NOMO-1 treated with DMSO at 0.1 percent for 48 hours (cell line): ENCODE measurements around the gene B3GNT9.
A peak's percentile ranks its signal among the peaks of the same experiment; 100 is the strongest.

ENCODE experiments used
- DNase-seq: peaks from one replicate; lab custom pipeline; 2025; ENCODE audit not compliant: unreplicated experiment; lab: John Stamatoyannopoulos, UW

B3GNT9 gene

GRCh38 chr16:67186550-67186950 lies 35.8 kb upstream of the B3GNT9 start:
- no peak for DNase-seq

DNA sequence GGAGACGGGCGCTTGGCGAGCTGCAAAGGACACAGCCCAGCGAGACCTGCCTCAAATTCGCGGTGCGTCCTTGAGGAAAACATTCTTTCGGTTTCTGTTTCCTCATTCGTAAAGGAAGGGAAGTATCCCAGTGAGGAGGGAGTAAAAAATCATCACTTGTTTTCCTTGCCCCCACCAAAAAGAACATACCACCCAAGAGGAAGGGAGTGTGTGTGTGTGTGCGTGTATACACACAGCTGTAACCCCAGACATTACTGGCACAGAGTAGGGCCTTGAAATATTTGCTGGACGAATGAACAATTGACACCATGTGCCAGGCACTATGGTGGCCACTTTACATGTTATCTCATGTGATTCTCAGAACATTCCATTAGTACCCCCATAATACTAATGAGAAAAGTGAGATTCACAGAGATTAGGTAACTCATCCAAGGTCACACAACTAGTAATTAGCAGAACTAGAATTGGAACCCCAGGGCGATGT lies 34.9 kb upstream of the B3GNT9 start:
- DNase-seq = no peak

DNA sequence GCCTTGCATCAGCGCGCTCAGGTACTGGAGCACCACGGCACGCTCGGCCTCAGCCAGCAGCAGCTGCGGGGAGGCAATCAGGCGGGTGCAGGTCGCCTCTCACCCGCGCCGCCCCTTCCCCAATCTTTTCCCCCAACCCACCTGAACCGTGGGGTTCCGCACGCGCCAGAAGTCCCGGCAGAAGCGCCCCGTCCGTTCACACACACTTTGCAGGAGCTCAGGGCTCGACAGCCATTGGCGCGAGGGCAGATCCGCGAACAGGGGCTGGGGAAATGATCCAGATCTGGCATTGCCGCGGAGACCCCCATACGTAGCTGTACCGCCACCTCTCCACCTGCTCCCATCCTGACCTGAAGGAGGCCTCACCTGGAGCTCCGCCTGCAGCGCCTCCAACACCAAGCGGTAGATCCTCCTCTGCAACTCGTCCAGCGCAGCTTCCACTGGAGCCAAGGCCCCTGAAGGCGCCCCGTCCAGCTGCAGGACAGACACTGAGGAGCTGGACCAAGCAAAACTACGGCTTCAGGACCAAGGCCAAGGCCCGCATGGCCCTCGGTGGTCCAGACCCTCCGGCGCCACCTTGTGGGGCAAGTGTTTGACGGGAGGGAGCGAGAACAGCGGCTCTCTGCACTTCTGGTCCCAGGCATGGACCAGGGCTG lies 34.3 kb upstream of the B3GNT9 start:
- DNase-seq = peak; percentile 78

GRCh38 chr16:67184453-67184994 lies 33.7 kb upstream of the B3GNT9 start:
- no peak for DNase-seq

GRCh38 chr16:67183627-67184452 lies 33.0 kb upstream of the B3GNT9 start, which contains the start of gene MATCAP1:
Gene MATCAP1, minus strand, starts transcription at chr16:67183963. Its CDS starts 3,353 bp downstream, at chr16:67180610.
- DNase-seq = peak; percentile 99

DNA sequence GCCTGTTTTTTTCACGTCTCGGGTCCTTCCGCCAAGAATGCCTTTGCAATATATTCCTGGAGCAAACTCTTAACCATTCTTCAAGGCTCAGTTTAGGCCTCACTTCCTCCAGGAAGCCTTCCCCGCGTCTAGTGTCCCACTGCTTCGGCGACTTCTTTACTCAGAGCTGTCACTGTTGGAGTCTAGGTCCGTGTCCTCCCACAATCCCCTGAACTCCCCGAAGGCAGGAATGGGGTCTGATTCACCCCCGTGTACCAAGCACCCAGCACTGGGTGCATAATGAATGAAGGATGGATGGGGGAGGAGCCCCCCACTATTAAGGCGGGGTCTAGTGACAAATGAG lies 32.5 kb upstream of the B3GNT9 start:
- no peak for DNase-seq

DNA sequence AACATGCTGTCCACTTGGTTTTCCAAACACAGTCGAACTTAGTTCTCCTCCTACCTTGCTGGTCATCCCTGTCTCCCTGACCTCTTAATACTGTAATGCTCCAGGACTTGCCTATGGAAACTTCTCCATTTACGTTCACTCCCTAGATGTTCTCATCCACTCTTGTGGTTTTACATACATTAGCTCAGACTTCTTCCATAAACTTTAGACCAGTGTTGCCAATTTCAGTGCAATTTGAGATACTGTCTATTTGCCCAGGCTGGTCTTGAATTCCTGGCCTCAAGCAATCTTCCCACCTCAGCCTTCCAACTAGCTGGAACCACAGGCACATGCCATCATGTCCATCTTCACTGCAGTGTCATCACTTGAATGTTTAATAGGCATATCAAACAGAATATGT lies 31.5 kb upstream of the B3GNT9 start:
- no peak for DNase-seq

GRCh38 chr16:67181346-67181745 lies 30.5 kb upstream of the B3GNT9 start:
- no peak for DNase-seq

DNA sequence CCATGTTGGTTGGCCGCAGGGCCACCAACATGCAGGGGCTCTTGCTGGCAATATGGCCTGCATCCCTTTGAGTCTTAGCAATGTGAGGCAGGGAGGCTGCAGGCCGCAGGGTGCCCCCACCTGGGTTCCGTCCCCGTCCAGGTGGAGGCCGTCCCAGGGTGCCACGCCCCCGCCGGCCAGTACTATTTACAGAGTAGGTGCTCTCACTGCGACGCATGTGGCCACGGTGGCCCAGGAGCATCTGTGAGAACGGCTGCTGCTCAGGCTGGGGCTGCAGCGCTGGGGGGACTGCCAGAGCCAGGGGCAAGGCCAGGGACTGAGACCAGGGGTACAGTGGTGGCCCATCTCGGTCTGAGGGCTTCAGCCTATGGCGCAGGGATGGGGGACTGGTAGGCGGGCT lies 29.4 kb upstream of the B3GNT9 start:
- DNase-seq = no peak

- no peak for DNase-seq
Measured at GRCh38 chr16:67179421-67180080, 28.8 kb upstream of the B3GNT9 start.

DNA sequence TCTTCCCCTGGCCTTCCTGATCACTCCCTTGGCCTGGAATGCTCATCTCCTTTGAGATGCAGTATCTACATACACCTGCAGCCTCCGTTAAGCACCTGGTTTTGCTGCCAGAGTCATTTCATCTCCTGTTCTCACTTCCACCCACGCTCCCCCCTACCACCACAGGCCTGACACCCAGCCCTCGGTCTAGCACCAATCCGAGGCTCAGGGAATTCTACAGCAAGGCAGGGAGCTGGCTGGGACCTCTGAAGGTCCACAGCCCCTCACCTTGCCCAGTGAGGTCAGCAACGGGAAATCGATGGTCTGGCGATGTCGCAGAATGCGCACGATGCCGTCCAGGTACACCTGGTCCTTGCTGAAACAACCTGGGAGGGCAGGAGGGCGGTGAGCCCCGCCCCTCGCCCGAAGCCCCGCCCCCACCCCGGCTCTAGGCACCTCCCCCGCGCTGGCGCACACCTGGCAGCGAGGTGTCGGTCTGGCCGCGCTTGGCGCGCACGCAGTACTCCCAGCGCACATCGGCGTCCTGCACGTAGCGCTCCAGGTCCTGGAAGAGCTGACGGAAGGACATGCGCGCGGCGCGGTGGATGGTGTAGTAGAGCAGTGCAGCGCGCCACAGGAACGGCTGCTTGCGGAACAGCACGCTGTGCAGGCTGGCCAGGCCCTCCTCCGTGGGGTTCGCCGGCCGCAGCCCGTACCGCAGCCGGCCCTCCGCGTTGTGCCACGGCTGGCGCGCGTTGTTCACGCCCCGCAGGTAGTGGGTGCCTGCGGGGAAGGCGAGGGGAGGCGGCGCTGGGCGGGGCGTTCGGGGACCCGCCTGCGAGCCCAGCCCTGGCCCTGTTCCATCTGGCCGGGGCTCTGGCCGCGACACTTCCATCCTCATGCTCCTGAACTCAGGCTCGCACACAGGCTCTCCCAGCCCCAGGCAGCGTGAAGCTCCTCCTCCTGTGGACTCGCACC lies 27.2 kb upstream of the B3GNT9 start:
- DNase-seq = no peak

- no peak for DNase-seq
Measured at GRCh38 chr16:67176662-67177061, 25.9 kb upstream of the B3GNT9 start.

DNA sequence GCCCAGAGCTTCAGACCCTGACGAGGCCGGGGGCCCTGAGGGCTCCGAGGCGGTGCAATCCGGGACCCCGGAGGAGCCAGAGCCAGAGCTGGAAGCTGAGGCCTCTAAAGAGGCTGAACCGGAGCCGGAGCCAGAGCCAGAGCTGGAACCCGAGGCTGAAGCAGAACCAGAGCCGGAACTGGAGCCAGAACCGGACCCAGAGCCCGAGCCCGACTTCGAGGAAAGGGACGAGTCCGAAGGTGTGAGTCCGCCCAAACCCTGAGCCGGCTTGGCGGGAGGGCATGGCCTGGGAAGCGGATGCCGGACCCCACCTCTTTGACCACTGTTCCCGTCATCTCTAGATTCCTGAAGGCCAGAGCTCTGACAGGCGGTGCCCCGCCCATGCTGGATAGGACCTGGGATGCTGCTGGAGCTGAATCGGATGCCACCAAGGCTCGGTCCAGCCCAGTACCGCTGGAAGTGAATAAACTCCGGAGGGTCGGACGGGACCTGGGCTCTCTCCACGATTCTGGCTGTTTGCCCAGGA lies 24.0 kb upstream of the B3GNT9 start:
- DNase-seq = no peak

- peak; percentile 67 for DNase-seq
Measured at GRCh38 chr16:67173808-67174705, 23.3 kb upstream of the B3GNT9 start.

DNA sequence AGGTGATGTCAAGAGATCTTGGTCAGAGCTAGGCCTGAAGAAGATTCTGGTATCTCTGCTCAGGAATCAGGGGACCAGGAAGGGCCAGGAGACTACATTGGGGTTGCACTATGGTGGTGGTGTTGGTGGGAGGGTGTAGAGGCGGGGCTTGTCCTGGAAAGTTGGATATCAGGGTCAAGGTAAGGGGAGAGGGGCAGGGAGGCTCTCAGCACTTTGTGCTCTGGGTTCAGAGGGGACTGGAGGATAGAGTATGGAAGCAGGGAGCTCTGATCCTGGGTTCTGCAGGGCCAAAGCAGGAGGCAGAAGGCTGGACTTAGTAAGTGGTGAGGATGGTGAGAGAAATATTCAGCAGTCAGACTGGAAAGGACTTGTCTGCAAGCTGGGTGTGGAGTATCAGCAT lies 22.5 kb upstream of the B3GNT9 start:
- no peak for DNase-seq

DNA sequence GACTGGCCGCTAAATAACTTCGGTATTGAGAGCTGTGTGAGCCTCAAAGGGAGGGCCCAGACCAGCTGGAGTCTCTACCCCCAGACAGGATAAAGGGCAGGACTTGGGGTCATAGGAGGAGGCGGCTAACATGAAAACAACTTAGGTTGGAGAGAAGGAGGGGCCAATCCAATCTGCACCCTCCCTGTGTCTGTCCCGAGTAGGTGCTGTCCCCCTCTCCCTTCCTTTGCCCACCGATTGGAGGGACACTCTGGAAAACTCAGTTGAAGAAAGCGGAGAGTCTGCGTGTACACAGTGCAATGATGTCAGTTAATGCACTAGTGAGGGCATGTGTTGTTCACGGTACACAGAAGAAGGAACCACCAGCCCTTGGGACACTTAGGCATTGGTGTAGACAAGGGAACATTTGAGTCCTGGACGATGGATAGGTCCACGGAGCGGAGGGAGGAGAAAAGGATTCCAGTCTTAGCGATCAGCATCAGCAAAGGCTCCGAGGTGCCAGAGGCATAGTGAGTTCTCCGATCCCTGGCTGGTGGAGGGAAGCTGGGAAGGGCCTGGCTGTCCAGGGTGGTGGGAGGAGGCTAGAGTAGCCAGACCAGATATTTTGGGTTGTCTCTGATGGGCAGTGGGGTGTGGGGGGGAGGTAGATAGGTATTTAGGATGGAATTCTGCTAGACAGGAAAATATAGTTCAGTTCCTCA lies 20.3 kb upstream of the B3GNT9 start:
- DNase-seq = no peak

DNA sequence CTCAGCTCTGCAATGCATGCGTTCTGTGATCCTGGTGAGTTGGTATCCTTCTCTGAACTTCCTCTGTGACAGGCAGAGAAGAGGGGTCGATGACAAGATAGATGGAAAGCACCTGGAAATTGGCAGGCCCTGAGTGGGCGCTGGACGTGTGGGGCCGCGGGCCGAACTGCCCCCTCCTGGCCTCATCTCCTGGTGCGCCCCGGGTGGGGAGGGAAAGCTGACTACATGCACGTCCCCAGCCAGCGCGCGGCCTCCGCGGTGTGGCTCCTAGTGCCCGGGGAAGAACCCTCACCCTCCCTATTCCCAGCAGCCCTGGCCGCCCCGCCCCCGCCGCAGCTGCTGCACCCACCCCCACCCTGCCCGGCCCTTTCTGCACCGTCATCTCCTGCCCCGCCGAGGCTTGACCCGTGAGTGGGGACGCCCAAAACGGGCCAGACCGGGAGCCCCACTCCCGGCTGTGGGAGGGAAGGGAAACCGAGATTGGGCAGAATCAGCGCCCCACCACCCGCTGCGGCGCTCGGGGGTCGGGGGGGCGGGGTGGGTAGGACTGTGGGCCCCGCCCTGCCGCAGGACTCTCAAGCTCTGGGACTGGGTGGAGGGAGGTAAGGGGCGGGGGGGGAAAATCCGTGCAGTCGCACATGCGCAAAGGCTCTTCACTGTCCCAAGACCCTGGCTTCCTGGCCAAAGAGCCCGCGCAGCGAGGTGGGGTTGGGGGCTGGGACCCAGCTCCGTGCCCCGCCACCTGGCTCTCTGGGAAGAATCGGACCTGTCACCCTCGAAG lies 19.6 kb upstream of the B3GNT9 start, which contains the start of gene NOL3:
TSS of gene NOL3 (plus strand) at position 371 of the 781 bp plus-strand sequence.
- DNase-seq = no peak
